HG02943 (cell line): ENCODE data around the gene CAPN9.

Experiments
- ATAC-seq: cut with Tn5 transposase; IDR thresholded peaks from one replicate; pipeline ENCODE4 v1.9.1; 2021; ENCODE audit warnings: mild to moderate bottlenecking, low read depth, moderate library complexity; ENCODE audit not compliant: unreplicated experiment

The CAPN9 gene

GRCh38 chr1:230794431-230794830 is 47.2 kb downstream of the CAPN9 start:
- ATAC-seq: no peak

GRCh38 chr1:230794871-230795605 is 47.9 kb downstream of the CAPN9 start:
- ATAC-seq: no peak

GRCh38 chr1:230796626-230797025 is 49.4 kb downstream of the CAPN9 start:
- no peak for ATAC-seq

DNA sequence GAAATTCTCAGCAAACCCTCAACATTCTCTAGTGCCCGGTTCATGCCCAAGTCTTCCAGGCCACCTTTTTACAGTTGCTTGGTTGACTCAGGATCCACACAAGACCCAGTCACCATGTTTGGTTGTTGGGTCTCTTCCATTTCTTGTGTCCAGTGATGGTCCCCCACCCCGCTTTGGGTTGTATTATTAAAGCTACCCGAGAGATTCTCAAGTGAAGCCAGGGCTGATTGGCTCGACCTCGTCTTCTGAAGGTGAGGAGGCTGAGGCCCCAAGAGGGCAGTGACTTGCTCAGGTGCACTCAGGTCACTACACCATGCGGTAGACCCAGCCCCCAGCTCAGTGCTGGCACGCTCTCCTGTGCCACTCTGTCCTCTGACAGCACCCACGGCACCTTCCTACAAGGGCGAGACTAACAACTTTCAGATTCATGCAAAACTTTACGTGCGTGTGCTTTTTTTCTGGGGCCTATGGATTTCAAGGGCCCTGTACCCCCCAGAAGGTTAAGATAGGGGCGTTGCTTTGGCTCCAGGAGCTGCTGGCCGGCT is 50.3 kb downstream of the CAPN9 start:
- no peak for ATAC-seq

DNA sequence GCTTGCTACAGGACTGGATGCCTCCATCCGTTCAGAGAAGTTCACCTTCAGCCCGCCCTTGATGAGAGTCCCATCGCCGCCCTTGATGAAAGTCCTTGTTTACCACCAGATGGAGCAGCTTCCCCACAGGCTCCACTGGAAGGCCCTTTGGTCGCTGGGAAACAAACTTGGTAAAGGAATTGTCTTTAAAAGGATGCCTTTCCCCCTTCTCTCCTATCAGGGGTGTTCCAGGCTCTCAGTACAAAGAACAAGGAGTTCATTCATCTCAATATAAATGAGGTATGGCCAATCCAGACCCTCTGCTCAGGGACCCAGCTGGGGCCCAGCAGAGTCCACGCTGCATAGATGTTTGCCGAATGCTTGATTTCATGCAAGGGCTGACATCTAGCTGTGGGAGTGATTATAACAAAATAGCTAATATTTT is 50.8 kb downstream of the CAPN9 start:
- ATAC-seq: no peak

GRCh38 chr1:230798491-230798890 is 51.3 kb downstream of the CAPN9 start:
- ATAC-seq: no peak

DNA sequence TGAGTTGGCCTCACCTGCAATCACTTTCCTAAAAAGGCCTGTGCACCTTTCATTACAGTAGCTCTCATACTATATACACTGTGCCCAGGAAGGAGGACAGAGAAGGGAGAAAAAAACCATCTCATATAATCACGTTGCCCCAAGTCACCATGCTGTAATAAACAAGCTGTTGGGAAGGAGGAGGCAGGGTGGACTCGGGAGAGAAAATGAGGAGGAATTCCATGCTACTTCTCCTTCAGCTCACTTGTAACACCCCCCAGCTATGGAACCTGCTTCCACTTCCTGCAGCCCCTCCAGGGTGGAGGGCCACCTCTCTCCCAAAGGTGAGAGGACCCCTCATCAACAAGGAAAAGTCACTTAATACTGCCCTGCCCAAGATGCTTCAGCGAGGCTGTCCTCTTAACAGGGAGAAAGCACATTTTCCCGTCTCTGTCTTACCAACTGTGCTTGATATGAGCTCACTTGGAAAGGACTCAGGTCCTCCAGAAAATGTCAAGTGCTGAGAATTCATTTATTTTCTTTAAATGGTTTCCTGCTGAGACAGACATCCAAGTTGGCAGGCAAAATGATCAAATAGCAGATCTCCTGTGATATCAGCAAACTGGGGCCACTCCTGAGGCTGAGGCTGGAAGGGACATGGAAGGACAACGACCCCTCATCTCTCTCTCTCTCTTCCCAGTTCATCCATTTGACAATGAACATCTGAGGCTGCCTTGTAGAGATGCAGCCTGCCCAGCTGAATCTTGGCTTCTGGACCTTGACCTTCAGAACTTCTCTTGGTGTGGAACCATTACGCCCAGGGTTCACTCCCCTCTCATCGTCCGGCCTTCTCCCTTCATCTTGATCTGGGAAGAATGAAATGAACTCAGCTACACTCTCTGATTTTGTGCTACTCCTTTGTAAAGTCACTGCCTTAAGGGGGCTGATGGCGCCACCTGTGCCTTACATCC is 54.0 kb downstream of the CAPN9 start:
- no peak for ATAC-seq

GRCh38 chr1:230804396-230804795 is 57.2 kb downstream of the CAPN9 start:
- no peak for ATAC-seq

DNA sequence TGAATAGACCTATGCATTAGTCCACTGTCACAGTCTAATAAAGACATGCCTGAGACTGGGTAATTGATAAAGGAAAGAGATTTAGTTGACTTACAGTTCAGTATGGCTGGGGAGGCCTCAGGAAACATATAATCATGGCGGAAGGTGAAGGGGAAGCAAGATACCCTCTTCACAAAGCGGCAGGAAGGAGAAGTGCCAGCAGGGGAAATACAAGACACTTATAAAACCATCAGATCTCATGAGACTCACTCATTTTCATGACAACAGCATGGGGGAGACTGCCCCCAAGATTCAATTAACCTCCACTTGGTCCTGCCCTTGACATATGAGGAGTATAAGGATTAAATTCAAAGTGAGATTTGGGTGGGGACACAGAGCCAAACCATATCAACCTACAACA is 59.4 kb downstream of the CAPN9 start:
- no peak for ATAC-seq

DNA sequence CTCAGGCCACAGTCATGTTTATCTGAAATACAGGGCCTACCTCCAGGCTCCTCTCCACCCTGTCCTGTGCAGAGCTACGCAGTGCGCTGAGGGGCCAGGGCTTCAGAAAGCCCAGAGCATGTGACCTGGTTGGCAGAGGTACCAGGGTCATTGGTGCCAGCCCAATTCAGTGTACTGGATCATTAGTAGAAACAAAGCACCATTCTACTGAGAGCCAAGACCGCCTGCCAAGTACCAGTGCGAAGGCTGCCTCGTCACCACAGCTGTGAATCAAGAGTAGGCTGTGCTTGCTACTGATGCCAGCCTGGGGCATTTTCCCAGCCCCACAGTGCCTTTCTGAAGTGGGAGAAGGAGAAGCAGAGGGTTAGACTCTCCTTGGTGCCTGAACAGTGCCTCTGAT is 59.8 kb downstream of the CAPN9 start:
- ATAC-seq: no peak

GRCh38 chr1:230807561-230808280 is 60.5 kb downstream of the CAPN9 start:
- ATAC-seq: no peak

DNA sequence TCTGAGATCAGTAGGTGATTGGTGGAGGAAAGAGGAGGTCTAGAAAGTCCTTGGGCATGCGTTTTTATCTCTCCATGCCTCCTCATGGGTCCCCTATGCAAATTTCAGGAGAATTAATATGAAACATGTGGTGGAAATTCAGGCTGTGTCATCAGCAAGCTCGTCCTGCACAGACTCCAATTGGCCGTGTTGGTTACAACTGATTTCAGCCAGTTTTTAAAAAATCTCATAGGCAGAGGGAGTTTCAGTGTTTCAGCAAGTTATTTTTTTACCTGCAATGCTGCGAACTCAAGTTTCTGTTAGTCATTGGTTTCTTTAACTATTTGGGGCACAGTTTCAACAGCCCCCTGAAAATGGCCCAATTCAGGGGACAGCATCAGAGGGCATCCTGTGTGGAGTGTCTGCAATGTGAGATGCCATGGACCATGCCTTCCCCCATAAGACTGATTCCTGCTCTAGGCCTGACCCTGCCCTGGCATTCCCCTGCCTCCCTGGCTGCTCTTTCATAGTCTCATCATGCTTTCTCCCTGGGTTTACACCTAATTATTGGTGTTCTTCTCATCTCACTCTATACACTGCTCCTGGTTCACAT is 61.2 kb downstream of the CAPN9 start:
- ATAC-seq: no peak

DNA sequence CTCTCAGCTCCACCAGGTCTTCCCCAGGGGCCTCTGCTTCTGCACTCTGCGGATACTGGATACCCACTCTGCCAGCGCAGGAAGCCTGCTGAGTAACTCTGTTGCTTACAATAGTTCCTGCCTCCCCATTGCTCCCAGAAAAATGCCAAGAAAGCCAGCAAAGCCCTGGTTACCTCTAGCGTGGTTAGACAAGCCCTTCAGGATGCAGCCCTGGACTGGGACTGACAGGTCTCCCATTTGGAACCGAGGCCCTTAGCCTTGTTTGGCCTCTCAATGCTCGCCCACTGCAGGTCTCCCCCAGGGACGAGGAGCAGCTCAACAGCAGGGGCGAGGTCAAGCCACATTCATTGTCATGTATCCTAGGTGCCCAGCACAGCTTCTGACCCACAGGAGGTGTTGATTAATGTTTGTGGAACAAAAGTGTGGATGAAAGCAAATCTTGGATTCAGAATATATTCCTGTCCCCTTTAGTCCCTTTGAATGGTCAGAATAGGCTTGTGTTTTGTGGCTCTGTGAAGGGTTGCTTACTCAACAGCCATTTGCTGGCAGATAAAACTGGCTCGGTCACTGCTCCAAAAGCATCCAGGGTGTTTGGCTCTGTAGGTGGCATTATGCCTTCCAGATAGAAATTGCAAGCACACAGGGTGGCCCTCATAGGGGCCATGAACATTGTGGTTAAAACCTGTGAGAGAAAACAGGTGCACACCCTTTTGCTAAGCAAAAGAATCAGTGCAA is 62.2 kb downstream of the CAPN9 start:
- ATAC-seq: no peak

DNA sequence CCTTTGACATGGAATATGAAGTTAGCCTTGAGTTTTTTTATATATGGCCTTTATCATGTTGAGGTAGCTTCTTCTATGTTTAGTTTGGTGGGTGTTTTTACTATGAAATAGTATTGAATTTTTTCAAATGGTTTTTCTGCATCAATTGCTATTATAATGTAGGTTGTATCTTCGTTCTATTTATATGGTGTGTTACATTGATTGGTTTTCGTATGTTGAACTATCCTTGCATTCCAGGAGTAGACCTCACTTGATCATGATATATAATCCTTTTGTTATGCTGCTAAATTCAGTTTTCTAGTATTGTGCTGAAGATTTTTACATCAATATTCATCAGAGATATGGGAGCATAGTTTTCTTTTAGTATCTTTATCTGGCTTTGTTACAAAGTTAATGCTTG is 65.4 kb downstream of the CAPN9 start:
- no peak for ATAC-seq

DNA sequence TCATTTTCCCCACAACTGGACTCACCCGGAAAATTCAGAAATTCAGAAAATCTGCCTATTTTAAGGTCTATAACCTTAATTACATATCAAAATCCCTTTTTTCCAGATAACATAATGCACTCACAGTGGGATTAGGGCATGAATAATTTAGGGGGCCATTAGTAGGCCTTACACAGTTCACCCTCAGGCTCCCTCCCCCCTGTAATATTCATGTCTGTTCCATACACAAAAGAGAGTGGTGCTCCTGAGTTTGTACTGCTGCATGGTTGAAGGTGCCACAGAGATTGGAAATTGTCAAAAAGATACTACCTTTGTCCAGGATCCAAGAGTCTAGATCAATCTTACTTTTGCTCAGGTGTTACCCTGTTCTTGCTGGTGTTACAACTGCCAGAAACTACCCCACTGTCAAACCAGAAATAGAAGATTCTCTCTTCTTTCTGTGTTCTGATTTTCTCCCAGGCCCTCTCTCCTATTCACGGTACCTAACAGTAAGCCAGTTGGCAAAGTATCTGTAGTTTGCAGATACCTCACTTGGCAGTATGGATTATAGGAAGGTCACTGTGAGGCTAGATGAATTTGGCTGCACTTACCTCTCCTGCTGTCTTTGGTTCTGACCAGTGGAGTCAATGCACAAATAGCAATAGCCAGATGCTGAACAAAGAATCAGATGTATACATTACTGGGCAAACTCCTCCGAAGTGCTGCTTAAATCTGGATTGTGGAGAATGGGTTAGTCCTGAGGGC is 67.9 kb downstream of the CAPN9 start:
- no peak for ATAC-seq

DNA sequence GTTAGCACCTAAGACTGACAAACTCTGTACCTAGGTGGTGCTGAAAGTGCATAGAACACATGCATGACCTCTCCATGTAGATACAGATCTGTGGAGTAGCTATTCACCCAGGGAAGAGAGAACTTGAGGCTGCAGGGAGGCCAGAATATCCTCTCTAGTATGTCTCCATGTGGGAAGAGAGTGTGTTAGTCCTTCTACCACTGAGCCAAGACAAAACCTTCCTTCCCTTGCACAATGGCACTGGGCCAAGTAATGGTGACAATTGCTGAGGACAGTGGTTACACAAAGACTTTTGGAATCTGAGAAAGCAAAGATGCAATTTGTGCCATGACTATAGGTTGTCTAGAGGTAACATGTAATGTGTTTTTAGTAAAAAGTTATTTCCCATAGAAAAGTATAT is 68.8 kb downstream of the CAPN9 start:
- ATAC-seq: no peak

- ATAC-seq: no peak
Measured at GRCh38 chr1:230818367-230818766, 71.2 kb downstream of the CAPN9 start.

DNA sequence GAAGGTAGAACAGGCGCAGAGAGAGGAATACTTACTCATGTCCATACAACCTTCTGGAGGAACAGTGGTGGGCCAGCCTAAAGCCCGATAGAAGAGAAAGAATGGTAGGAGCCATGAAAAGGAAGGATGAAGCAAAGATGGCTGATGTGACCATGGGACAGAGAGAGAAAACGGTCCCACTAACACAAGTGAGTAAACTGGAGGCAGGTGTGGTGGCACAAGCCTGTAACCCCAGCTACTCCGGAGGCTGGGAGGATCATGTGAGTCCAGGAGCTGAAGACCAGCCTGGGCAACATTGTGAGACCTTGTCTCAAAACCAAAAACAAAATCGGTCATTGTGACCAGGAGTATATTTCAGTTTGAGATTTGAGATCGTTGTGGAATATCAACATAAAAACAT is 71.7 kb downstream of the CAPN9 start:
- ATAC-seq: no peak

GRCh38 chr1:230819976-230820375 is 72.8 kb downstream of the CAPN9 start:
- no peak for ATAC-seq
